Neutrophil (primary cell): Measurements from ENCODE around the gene PDE1C.

ENCODE experiments used
- H3K27ac ChIP-seq: fragments of 200-600 bp; sonication (generic); 2 replicates; pipeline ENCODE4 v1.5.1; 2016; ENCODE audit warnings: mild to moderate bottlenecking, moderate library complexity
- H3K27me3 ChIP-seq: fragments of 200-600 bp; sonication (generic); 2 replicates; pipeline ENCODE4 v1.6.0; 2016; ENCODE audit warnings: mild to moderate bottlenecking
- H3K36me3 ChIP-seq: fragments of 200-600 bp; sonication (generic); 2 replicates; pipeline ENCODE4 v1.5.1; 2017
- H3K4me1 ChIP-seq, 2 experiments: fragments of 200-600 bp in 1 of 2; sonication (generic) in 1 of 2; 1 replicate in 1 of 2; 2 replicates in 1 of 2; pipeline versions ENCODE4 v1.5.1 to v1.6.1; 2013 to 2016; ENCODE audit warnings: low read depth in 1 of 2, low read length in 1 of 2, mild to moderate bottlenecking in 1 of 2, moderate library complexity in 1 of 2; ENCODE audit not compliant: control insufficient read depth in 1 of 2, insufficient read depth in 1 of 2
- H3K4me3 ChIP-seq, 2 experiments: fragments of 200-600 bp in 1 of 2; sonication (generic) in 1 of 2; 1 replicate in 1 of 2; 2 replicates in 1 of 2; pipeline ENCODE4 v1.5.1; 2013 to 2016; ENCODE audit warnings: low read depth in 1 of 2, low read length in 1 of 2, mild to moderate bottlenecking in 1 of 2, moderate library complexity in 1 of 2
- H3K9me3 ChIP-seq: fragments of 200-600 bp; sonication (generic); 2 replicates; pipeline ENCODE4 v1.5.1; 2016
- CTCF ChIP-seq: fragments of 200-600 bp; sonication (generic); IDR thresholded peaks from 2 replicates; pipeline ENCODE4 v1.5.1; 2016; ENCODE audit warnings: antibody characterized with exemption

PDE1C gene

GRCh38 chr7:31970501-31970900 lies 99.7 kb downstream of the PDE1C start:
- no peak for TF ChIP-seq CTCF
- Histone ChIP-seq H3K4me1 (no peaks in the 10 kb centered on the region), H3K27ac (no peak overlapping the region), H3K9me3 (no peaks in the 10 kb centered on the region), H3K27me3 (no peaks in the 10 kb centered on the region), H3K4me3 (no peak overlapping the region), H3K36me3 (no peaks in the 10 kb centered on the region)

- TF ChIP-seq CTCF, result no peak
- H3K4me1 ChIP-seq, result no peaks in the 10 kb centered on the region
- H3K36me3 ChIP-seq, result no peaks in the 10 kb centered on the region
- no peaks in the 10 kb centered on the region for H3K9me3 ChIP-seq
- no peaks in the 10 kb centered on the region for H3K27me3 ChIP-seq
- no peak overlapping the region for H3K27ac ChIP-seq
- no peak overlapping the region for H3K4me3 ChIP-seq
These were observed 106.5 kb downstream of the PDE1C start for GRCh38 chr7:31963569-31964175.

GRCh38 chr7:31962246-31962645 lies 108.0 kb downstream of the PDE1C start:
- Histone ChIP-seq H3K27ac (no peak overlapping the region), H3K4me1 (no peaks in the 10 kb centered on the region), H3K9me3 (no peaks in the 10 kb centered on the region), H3K27me3 (no peaks in the 10 kb centered on the region), H3K36me3 (no peaks in the 10 kb centered on the region), H3K4me3 (no peak overlapping the region)
- TF ChIP-seq CTCF, result no peak

GRCh38 chr7:31958226-31958625 lies 112.0 kb downstream of the PDE1C start:
- no peaks in the 10 kb centered on the region for H3K27me3 ChIP-seq
- no peaks in the 10 kb centered on the region for H3K4me1 ChIP-seq
- H3K27ac ChIP-seq, result no peak overlapping the region
- no peaks in the 10 kb centered on the region for H3K36me3 ChIP-seq
- H3K9me3 ChIP-seq, result no peaks in the 10 kb centered on the region
- no peak overlapping the region for H3K4me3 ChIP-seq
- no peak for TF ChIP-seq CTCF

- Histone ChIP-seq H3K9me3 (no peaks in the 10 kb centered on the region), H3K4me1 (no peaks in the 10 kb centered on the region), H3K27ac (no peak overlapping the region), H3K27me3 (no peaks in the 10 kb centered on the region), H3K4me3 (no peak overlapping the region), H3K36me3 (no peaks in the 10 kb centered on the region)
- no peak for TF ChIP-seq CTCF
These were observed 112.5 kb downstream of the PDE1C start for GRCh38 chr7:31957756-31958155.
